SK-N-SH (cell line): Measurements from ENCODE around the gene ANK3. TPM values are rescaled to one million over a fixed set of nuclear protein-coding genes. Genes with fewer than 3 reads are reported as not detected.

Source experiments
- CTCF ChIA-PET: fragments of 300-600, 350-600 bp; formaldehyde crosslinking; extraction: SDS; loops from one replicate; lab custom pipeline; 2021; lab: Yijun Ruan, JAX
- POLR2A ChIA-PET: fragments of 350-600 bp; sonication (Branson Sonifier 250); formaldehyde crosslinking; extraction: SDS; loops from one replicate; lab custom pipeline; 2020; ENCODE audit warnings: antibody characterized with exemption, inconsistent platforms; lab: Yijun Ruan, JAX
- DNase-seq: peaks from one replicate; pipeline ENCODE4 v3.0.0; 2012
- H2AFZ ChIP-seq: fragments of 200-600 bp; sonication (generic); 2 replicates; pipeline ENCODE4 v1.8.1; 2016; ENCODE audit warnings: antibody characterized with exemption, mild to moderate bottlenecking, low read depth
- H3F3A ChIP-seq: fragments of 200-600 bp; sonication (generic); replicated peaks from 2 replicates; pipeline ENCODE3; 2016; ENCODE audit warnings: antibody characterized with exemption, mild to moderate bottlenecking; ENCODE audit not compliant: insufficient read depth
- H3K27ac ChIP-seq, 2 experiments: fragments of 200-500 bp in 1 of 2; fragments of 200-600 bp in 1 of 2; sonication (Bioruptor generic) in 1 of 2; sonication (generic), shearing (Covaris generic) in 1 of 2; 2 replicates each; pipeline versions ENCODE4 v1.5.1 to v1.6.1; 2014 to 2016; ENCODE audit warnings: low read depth in 2 of 2, inconsistent platforms in 1 of 2, low read length in 1 of 2, mild to moderate bottlenecking in 1 of 2, mixed read lengths in 1 of 2
- H3K27me3 ChIP-seq: fragments of 200-600 bp; sonication (generic), shearing (Covaris generic); 2 replicates; pipeline ENCODE4 v1.6.1; 2016; ENCODE audit warnings: mixed run types; ENCODE audit not compliant: insufficient read depth
- H3K36me3 ChIP-seq, 2 experiments: fragments of 200-500 bp in 1 of 2; fragments of 200-600 bp in 1 of 2; sonication (Bioruptor generic) in 1 of 2; sonication (generic) in 1 of 2; replicated peaks in 1 of 2; 2 replicates each; pipeline versions ENCODE3 to v1.5.1; 2014 to 2016; ENCODE audit warnings: low read length in 1 of 2, mild to moderate bottlenecking in 1 of 2; ENCODE audit not compliant: insufficient read depth in 2 of 2, control insufficient read depth in 1 of 2
- H3K4me1 ChIP-seq, 2 experiments: fragments of 200-500 bp in 1 of 2; fragments of 200-600 bp in 1 of 2; sonication (Bioruptor generic) in 1 of 2; sonication (generic), shearing (Covaris generic) in 1 of 2; 2 replicates each; pipeline versions ENCODE4 v1.5.1 to v1.6.1; 2014 to 2016; ENCODE audit warnings: low read depth in 1 of 2, low read length in 1 of 2, mixed run types in 1 of 2; ENCODE audit not compliant: insufficient read depth in 2 of 2, control insufficient read depth in 1 of 2
- H3K4me2 ChIP-seq: fragments of 200-600 bp; sonication (generic), shearing (Covaris generic); 2 replicates; pipeline ENCODE4 v1.6.1; 2017; ENCODE audit warnings: mixed run types
- H3K4me3 ChIP-seq, 2 experiments: fragments of 200-500 bp in 1 of 2; fragments of 200-600 bp in 1 of 2; sonication (Bioruptor generic) in 1 of 2; sonication (generic), shearing (Covaris generic) in 1 of 2; 2 replicates each; pipeline versions ENCODE4 v1.5.1 to v1.8.1; 2014 to 2016; ENCODE audit warnings: low read depth in 2 of 2, inconsistent platforms in 1 of 2, low read length in 1 of 2, mild to moderate bottlenecking in 1 of 2, mixed read lengths in 1 of 2, moderate library complexity in 1 of 2
- H3K79me2 ChIP-seq: fragments of 200-600 bp; sonication (generic); 2 replicates; pipeline ENCODE4 v1.8.1; 2017; ENCODE audit warnings: mild to moderate bottlenecking; ENCODE audit not compliant: insufficient read depth
- H3K9ac ChIP-seq: fragments of 200-600 bp; sonication (generic); 2 replicates; pipeline ENCODE4 v1.6.1; 2017; ENCODE audit warnings: mixed run types
- H3K9me2 ChIP-seq: fragments of 200-600 bp; sonication (generic); 2 replicates; pipeline ENCODE4 v1.6.1; 2017; ENCODE audit warnings: mixed run types
- H3K9me3 ChIP-seq: fragments of 200-600 bp; sonication (generic); 2 replicates; pipeline ENCODE4 v1.6.1; 2017; ENCODE audit warnings: mixed run types, mild to moderate bottlenecking, moderate library complexity
- H4K20me1 ChIP-seq: fragments of 200-600 bp; sonication (generic); 2 replicates; pipeline ENCODE4 v1.6.1; 2017; ENCODE audit warnings: mild to moderate bottlenecking, mixed run types; ENCODE audit not compliant: insufficient read depth
- ELF1 ChIP-seq: IDR thresholded peaks from 2 replicates; pipeline ENCODE4 v1.4.0; 2012
- EP300 ChIP-seq, 2 experiments: IDR thresholded peaks; 2 replicates each; pipeline versions ENCODE4 v1.4.0 to v1.6.1; 2012; ENCODE audit warnings: borderline replicate concordance in 1 of 2, low read depth in 1 of 2, low read length in 1 of 2
- MXI1 ChIP-seq: IDR thresholded peaks from 2 replicates; pipeline ENCODE4 v1.6.1; 2012; ENCODE audit warnings: mild to moderate bottlenecking, low read depth, low read length, improper control_type of control experiment
- PBX3 ChIP-seq: IDR thresholded peaks from 2 replicates; pipeline ENCODE4; 2012
- RFX5 ChIP-seq: IDR thresholded peaks from 2 replicates; pipeline ENCODE4 v1.6.1; 2012; ENCODE audit warnings: mild to moderate bottlenecking, improper control_type of control experiment, low read length
- SIN3A ChIP-seq: IDR thresholded peaks from 2 replicates; pipeline ENCODE4 v1.6.1; 2012; ENCODE audit warnings: low read depth, mild to moderate bottlenecking, low read length, moderate library complexity, borderline replicate concordance
- TCF12 ChIP-seq: IDR thresholded peaks from 2 replicates; pipeline ENCODE4 v1.4.0; 2012
- WGBS: methylation state at CpG from one replicate; pipeline ENCODE4 v1.1.6; 2017; ENCODE audit warnings: low lambda C conversion rate; 5-methylcytosine and 5-hydroxymethylcytosine counted together
- polyA plus RNA-seq, 3 experiments: library from polyadenylated mRNA; depleted of rRNA; stranded (reverse); fragments of >200 nt; gene quantifications; 2 replicates each; pipeline ENCODE4 v1.2.3, GENCODE V29; 2012
- TF ChIP-seq, protein P1 (sequence below): IDR thresholded peaks from 2 replicates; pipeline ENCODE4 v1.4.0; 2012; ENCODE audit warnings: low read depth, borderline replicate concordance
- TF ChIP-seq, protein P2 (sequence below): IDR thresholded peaks from 2 replicates; pipeline ENCODE4 v1.4.0; 2012; ENCODE audit warnings: low read depth, borderline replicate concordance
- TF ChIP-seq, protein P3 (sequence below): IDR thresholded peaks from 2 replicates; pipeline ENCODE4 v1.6.1; 2012; ENCODE audit warnings: mild to moderate bottlenecking, low read depth, low read length, moderate library complexity
- TF ChIP-seq, protein P4 (sequence below): fragments of 200-600 bp; sonication (generic); IDR thresholded peaks from 2 replicates; pipeline ENCODE4 v1.6.1; 2017; ENCODE audit warnings: antibody characterized with exemption, mild to moderate bottlenecking, moderate library complexity

Gene ANK3
- polyA plus RNA-seq, 1 of the 3 experiments (the other 2 are of a cell fraction): 10.0 TPM

- Histone ChIP-seq H3K27ac (no peak overlapping the region), H3K9ac (no peak overlapping the region), H4K20me1 (no peaks in the 10 kb centered on the region), H3K4me1 (no peaks in the 10 kb centered on the region), H3K4me3 (no peak overlapping the region), H3K27me3 (no peaks in the 10 kb centered on the region), H2AFZ (no peak overlapping the region), H3K9me3 (no peaks in the 10 kb centered on the region), H3K79me2 (no peaks in the 10 kb centered on the region), H3K9me2 (no peaks in the 10 kb centered on the region; the same call in 1 of the 2 replicates), H3K4me2 (no peak overlapping the region), H3K36me3 (no peaks in the 10 kb centered on the region), H3F3A (no peaks in the 10 kb centered on the region)
- ChIA-PET CTCF (interaction anchor here (0.5 to 1.2 kb wide), 2 partner anchors 11 to 1372 kb away, joined by 3 to 5 read pairs; no protein-coding TSS in a partner anchor), POLR2A (no interaction called here)
- TF ChIP-seq, protein P1, sequence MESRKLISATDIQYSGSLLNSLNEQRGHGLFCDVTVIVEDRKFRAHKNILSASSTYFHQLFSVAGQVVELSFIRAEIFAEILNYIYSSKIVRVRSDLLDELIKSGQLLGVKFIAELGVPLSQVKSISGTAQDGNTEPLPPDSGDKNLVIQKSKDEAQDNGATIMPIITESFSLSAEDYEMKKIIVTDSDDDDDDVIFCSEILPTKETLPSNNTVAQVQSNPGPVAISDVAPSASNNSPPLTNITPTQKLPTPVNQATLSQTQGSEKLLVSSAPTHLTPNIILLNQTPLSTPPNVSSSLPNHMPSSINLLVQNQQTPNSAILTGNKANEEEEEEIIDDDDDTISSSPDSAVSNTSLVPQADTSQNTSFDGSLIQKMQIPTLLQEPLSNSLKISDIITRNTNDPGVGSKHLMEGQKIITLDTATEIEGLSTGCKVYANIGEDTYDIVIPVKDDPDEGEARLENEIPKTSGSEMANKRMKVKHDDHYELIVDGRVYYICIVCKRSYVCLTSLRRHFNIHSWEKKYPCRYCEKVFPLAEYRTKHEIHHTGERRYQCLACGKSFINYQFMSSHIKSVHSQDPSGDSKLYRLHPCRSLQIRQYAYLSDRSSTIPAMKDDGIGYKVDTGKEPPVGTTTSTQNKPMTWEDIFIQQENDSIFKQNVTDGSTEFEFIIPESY: no peak
- no peak for DNase-seq
- 64% methylated on average over 1 of the region's 1 CpG for WGBS
These were observed 361.6 kb downstream of the ANK3 start for GRCh38 chr10:60028081-60028480.

DNA sequence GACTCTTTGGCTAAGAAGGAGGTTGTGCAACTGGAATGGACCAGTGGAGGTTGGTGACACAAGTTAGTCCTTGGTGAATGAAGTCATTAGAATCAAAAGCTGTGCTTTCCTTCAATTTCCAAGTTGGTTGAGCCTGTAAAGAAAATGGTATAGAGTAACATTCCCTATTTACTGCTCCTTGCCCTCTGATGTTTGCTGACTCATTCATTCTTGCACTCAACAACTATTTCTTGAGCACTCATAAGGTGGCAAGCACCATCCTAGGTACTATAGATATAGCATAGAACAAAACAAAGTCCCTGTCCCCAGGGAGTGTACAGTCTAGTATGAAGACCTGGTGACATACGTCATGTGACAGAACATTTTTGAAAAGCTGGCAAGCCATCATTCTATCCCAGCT lies 364.4 kb downstream of the ANK3 start:
- no peak overlapping the region for H3K4me3 ChIP-seq
- H3K9me3 ChIP-seq: no peaks in the 10 kb centered on the region
- CTCF ChIA-PET: interaction anchor here (0.6 to 2.1 kb wide), 2 partner anchors 38 to 399 kb away, joined by 3 to 6 read pairs; no protein-coding TSS in a partner anchor
- no peaks in the 10 kb centered on the region for H3F3A ChIP-seq
- H3K9ac ChIP-seq: no peak overlapping the region
- H4K20me1 ChIP-seq: no peaks in the 10 kb centered on the region
- H3K36me3 ChIP-seq: no peaks in the 10 kb centered on the region
- H3K27ac ChIP-seq: no peak overlapping the region
- no peaks in the 10 kb centered on the region for H3K79me2 ChIP-seq
- POLR2A ChIA-PET: no interaction called here
- no peaks in the 10 kb centered on the region; the same call in 1 of the 2 replicates for H3K9me2 ChIP-seq
- H3K4me2 ChIP-seq: no peak overlapping the region
- H3K4me1 ChIP-seq: no peaks in the 10 kb centered on the region
- TF ChIP-seq EP300 (IDR thresholded peaks at IDR 0.05; ENCODE audit: borderline replicate concordance in 1 of 2, low read depth in 1 of 2, low read length in 1 of 2) (no peak), TCF12 (no peak), SIN3A (no peak), PBX3 (no peak), ELF1 (no peak), RFX5 (no peak), MXI1 (no peak)
- TF ChIP-seq, protein P2, sequence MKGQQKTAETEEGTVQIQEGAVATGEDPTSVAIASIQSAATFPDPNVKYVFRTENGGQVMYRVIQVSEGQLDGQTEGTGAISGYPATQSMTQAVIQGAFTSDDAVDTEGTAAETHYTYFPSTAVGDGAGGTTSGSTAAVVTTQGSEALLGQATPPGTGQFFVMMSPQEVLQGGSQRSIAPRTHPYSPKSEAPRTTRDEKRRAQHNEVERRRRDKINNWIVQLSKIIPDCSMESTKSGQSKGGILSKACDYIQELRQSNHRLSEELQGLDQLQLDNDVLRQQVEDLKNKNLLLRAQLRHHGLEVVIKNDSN: no peak
- TF ChIP-seq, protein P3, sequence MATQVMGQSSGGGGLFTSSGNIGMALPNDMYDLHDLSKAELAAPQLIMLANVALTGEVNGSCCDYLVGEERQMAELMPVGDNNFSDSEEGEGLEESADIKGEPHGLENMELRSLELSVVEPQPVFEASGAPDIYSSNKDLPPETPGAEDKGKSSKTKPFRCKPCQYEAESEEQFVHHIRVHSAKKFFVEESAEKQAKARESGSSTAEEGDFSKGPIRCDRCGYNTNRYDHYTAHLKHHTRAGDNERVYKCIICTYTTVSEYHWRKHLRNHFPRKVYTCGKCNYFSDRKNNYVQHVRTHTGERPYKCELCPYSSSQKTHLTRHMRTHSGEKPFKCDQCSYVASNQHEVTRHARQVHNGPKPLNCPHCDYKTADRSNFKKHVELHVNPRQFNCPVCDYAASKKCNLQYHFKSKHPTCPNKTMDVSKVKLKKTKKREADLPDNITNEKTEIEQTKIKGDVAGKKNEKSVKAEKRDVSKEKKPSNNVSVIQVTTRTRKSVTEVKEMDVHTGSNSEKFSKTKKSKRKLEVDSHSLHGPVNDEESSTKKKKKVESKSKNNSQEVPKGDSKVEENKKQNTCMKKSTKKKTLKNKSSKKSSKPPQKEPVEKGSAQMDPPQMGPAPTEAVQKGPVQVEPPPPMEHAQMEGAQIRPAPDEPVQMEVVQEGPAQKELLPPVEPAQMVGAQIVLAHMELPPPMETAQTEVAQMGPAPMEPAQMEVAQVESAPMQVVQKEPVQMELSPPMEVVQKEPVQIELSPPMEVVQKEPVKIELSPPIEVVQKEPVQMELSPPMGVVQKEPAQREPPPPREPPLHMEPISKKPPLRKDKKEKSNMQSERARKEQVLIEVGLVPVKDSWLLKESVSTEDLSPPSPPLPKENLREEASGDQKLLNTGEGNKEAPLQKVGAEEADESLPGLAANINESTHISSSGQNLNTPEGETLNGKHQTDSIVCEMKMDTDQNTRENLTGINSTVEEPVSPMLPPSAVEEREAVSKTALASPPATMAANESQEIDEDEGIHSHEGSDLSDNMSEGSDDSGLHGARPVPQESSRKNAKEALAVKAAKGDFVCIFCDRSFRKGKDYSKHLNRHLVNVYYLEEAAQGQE: no peak
- TF ChIP-seq, protein P4, sequence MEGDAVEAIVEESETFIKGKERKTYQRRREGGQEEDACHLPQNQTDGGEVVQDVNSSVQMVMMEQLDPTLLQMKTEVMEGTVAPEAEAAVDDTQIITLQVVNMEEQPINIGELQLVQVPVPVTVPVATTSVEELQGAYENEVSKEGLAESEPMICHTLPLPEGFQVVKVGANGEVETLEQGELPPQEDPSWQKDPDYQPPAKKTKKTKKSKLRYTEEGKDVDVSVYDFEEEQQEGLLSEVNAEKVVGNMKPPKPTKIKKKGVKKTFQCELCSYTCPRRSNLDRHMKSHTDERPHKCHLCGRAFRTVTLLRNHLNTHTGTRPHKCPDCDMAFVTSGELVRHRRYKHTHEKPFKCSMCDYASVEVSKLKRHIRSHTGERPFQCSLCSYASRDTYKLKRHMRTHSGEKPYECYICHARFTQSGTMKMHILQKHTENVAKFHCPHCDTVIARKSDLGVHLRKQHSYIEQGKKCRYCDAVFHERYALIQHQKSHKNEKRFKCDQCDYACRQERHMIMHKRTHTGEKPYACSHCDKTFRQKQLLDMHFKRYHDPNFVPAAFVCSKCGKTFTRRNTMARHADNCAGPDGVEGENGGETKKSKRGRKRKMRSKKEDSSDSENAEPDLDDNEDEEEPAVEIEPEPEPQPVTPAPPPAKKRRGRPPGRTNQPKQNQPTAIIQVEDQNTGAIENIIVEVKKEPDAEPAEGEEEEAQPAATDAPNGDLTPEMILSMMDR: no peak
- H2AFZ ChIP-seq: no peak overlapping the region
- no peaks in the 10 kb centered on the region for H3K27me3 ChIP-seq
- whole genome bisulfite sequencing: 92% methylated on average over 1 of the region's 1 CpG
- no peak for DNase-seq
